GM18951 (cell line): ENCODE results near the gene EFTUD2.

Experiments
- POLR2A ChIP-seq: IDR thresholded peaks from 4 replicates; pipeline ENCODE4 v1.6.1; 2011; ENCODE audit warnings: mild to moderate bottlenecking; ENCODE audit not compliant: insufficient read length, insufficient read depth; ENCODE audit errors: extremely low read depth
- in situ Hi-C: fragments of 300-500 bp; cut with MboI; formaldehyde crosslinking; loops from one replicate; pipeline ENCODE4 v1.12.0; 2022; ENCODE audit warnings: low sequenced_read_pairs, mixed read lengths, inconsistent platforms; ENCODE audit not compliant: unreplicated experiment

EFTUD2 gene

DNA sequence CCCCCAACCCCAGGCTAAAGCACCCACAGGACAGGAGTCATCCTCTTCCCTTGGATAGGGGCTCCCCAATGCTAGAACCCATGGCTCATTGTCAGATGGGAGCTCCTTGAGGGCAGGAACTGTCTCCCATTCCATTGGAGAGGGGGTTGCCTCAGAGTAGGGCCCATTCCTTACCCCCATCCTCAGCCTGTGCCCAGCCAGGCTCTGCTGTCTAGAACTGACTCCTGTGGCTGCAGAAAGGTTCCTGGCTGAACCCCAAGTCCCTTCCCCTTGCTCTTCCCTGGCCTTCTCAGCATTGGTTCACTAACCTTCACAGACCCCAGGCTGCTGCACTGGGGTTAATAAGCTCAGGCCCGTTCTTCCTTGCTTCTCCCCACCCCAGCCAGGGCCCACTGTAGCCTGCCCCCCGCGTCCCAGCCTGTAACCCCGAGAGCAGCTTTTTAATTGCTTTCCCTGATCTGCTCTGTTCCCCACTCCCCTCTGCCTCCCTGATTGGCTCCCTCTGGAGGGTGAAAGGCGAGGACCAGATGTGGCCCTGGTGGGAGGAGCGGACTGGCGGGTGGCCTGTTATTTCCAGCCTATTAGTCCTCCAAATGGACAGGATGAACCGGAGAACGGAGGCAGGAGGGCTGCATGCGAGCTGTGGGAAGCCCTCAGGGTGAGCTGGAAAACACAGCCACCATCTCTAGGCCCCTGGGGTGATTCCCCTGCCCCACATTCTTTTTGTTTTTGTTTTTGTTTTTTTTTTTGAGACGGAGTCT, 22.1 kb upstream of the EFTUD2 start:
- no peak for TF ChIP-seq POLR2A
- in situ Hi-C loops: loop anchor here (10.0 kb wide), 2 partner anchors 93 to 173 kb away; no protein-coding TSS in a partner anchor

DNA sequence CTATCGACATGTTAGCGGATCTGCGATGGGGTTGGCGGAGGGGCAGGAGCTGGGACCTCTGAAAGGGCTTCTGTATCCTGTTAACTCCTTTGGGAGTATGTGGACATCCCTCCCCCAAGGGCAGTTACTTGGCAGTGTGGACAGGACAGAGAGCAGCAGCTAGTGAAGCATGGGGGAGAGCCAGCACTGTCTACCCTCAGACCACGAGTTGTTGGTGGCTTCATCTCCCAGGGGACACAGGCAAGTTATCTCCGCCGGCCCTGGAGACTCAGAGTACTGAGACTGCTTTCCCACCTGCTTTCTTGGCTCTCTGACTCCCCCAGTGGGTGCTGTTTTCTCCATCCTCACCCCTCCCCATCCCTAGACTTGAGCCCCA, 21.3 kb upstream of the EFTUD2 start:
- TF ChIP-seq POLR2A: no peak
- in situ Hi-C loops: loop anchor here (10.0 kb wide), 2 partner anchors 94 to 174 kb away; no protein-coding TSS in a partner anchor

DNA sequence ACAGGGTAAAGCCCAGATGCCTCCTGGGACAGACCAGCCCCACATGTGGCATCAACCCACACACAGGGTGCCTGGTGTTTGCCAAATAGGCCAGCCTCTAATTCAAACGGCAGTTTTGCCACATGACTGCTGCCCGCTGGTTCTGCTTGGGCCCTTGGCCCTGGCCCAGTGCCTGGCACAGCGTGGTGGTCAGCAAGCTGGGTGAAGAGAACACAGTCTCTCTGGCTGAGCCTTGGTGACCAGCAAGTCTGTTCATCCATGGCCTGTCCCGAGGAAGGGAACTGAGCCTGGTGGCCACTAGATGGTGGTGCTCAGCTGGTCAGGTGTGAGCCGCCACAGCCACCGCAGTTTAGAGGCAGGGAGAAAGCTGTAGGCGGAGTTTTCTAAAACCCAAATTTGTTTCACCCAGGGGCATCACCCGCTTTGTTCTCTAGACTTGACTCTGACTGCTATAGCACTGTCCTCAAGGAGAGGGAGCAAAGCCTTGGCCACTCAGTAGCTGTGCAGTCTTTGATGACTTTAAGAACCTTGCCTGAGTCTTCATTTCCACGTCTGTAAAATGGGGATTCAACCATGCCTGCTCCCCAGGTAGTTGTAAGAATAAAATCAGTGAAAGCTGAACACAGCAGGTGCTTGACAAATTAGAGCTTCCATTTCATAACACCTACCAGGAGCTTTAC, 20.8 kb upstream of the EFTUD2 start:
- in situ Hi-C loops: loop anchor here (10.0 kb wide), 2 partner anchors 95 to 175 kb away; no protein-coding TSS in a partner anchor
- no peak for TF ChIP-seq POLR2A

DNA sequence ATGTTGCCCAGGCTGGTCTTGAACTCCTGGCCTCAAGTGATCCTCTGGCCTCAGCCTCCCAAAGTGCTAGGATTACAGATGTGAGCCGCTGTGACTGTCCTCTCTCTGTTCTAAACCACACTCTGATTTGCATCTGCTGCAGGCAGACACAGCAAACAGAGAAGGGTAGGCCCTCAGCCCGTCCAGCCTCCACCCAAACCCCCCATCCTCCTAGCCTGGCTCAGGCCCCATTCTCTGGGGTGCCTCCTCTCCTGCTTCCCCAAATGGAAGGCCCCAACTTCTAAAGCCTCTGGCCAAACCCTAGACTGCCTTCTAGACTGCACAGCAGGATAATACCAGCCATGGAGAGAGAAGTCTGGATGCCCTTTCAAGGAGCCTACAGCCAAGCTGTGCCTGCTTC, 20.2 kb upstream of the EFTUD2 start:
- no peak for TF ChIP-seq POLR2A
- in situ Hi-C loops: no loop called here

DNA sequence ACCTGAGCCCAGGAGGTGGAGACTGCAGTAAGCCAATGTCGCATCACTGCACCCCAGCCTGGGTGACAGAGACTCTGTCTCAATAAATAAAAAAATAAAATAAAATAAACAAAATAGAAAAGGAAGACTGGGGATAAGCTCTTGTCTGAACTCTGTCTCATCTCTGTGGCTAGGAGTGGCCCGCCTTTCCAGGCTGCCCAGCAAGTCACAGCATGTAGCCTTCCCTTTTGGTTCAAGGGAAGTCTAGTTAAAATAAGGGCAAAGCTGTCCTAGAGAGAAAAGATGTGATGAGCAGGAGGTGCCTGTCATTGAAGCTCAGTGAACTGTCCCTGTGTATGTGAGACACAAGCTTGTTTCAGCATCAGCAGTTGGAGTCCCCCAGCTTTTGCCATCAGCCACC, 18.8 kb upstream of the EFTUD2 start:
- TF ChIP-seq POLR2A: no peak
- in situ Hi-C loops: no loop called here

DNA sequence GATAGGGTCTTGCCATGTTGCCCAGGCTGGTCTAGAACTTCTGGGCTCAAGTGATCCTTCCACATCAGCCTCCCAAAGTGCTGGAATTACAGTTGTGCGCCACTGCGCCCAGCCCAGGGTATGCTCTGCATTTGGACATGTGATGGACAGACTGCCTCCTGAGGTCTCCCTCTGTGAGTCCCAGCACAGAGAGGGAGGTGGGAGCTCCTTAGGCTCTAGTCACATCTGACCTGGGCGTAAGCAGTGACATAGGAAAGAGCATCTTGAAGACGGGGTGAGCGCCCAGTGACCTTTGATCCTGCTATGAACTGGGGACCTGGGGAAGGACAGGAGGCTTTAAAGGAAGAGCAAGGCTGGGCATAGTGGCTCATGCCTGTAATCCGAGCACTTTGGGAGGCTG, 18.2 kb upstream of the EFTUD2 start:
- in situ Hi-C loops: no loop called here
- TF ChIP-seq POLR2A: no peak

DNA sequence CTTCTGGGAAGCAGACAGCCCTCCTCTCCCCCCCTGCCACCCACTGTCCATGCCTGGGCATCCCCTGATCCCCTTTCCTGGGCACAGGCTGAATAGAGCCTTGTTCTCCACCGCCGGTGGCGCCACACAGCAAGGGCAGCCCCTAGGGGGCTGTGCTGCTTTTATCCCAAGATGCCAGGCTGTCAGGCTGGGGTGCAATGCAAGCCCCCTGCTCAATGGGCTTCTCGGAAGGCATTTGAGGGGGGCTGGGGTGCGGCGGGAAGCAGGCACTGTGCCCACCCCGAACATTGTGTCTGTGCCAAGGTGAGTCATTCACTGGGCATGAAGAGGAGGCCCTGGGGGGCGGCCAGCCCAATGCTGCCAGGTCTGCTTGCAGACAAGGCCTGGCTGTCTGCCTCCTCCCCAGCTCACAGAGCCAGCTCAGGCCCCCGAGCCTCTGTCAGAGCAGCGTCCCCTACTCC, 17.6 kb upstream of the EFTUD2 start:
- no peak for TF ChIP-seq POLR2A
- in situ Hi-C loops: no loop called here

DNA sequence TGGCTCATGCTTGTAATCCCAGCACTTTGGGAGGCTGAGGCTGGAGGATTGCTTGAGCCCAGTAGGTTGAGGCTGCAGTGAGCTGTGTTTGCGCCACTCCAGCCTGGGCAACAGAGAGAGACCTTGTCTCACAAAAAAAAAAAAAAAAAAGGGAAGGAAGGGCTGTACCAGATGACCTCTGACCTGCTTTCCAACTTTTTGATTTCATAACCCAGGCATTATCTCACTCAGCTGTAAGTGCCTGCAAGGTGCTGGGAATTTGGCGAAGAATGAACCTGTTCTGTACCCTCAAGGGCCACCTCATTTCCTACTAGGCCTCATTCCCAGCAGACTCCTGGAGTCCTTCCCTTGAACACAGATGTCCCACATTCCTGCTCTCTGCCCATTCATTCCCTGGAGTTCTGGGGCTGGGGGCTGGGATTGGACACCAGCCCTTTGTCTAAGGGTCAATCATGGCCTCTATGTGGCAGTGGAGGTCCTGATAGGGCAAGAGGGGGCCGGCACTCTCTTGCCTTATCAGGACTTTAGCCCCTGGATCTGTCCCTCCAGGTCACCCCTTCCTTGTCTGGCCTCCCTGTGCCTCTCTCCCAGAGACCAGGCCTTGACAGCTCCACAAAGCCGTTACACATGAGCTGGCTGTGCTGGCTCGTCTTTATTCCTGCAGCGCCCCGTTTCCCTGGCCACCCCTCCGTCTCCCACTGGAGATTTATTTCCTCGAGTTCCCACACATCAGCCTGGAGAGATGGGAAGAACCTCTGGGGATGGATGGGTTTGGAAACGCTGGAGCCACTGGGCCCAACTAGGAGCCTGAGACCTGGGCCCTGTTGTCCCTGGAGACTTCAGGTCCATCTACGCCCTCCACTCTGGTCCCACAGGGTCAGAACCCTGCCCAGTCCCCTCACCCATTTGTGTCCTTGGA, 16.9 kb upstream of the EFTUD2 start:
- in situ Hi-C loops: no loop called here
- no peak for TF ChIP-seq POLR2A

DNA sequence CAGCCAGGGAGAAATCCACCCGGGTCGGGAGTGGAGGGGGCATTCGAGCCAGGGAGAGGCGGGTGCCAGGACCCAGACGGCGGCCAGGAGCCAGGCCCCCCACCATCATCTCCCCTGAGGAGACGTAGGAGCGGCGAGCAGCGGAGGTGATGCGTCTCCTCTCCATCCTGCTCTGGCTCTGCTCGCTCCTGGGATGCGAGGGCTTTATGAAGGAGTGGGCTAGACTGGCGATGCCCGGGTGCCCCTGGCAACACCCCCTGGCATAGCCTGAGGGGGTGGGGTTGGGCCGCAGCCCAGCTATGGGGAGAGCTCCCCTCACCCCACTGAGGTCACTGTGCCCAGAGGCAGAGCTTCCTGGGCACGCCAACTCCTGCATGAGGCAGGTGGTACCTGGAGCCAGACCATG, 16.1 kb upstream of the EFTUD2 start, which contains the start of gene GFAP:
GFAP (minus strand) TSS at position 180 of the 406 bp plus-strand sequence; CDS start at position 166, 14 bp downstream.
- in situ Hi-C loops: no loop called here
- no peak for TF ChIP-seq POLR2A

DNA sequence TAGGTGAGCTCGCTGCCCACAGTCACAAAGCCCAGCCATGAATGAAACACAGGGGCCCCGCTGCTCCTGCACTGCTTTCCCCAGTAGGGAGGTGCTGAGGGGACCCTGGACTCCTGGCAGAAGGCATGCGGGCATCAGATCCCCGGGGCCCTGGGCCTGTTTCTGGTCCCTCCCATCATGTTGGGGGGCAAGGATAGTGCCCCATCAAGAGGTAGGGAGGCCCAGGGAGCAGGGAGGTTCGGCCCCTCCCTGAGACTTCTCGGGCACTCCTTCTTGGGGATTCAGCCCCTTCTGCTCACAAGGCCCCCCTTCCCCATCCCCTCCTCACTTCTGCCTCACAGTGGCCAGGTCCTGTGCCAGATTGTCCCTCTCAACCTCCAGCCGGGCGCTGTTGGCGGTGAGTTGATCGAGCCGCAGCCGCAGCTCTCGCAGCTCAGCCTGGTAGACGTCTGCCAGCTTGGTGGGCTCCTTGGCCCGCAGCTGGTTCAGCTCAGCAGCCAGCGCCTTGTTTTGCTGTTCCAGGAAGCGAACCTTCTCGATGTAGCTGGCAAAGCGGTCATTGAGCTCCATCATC, 15.5 kb upstream of the EFTUD2 start:
- no peak for TF ChIP-seq POLR2A
- in situ Hi-C loops: no loop called here

DNA sequence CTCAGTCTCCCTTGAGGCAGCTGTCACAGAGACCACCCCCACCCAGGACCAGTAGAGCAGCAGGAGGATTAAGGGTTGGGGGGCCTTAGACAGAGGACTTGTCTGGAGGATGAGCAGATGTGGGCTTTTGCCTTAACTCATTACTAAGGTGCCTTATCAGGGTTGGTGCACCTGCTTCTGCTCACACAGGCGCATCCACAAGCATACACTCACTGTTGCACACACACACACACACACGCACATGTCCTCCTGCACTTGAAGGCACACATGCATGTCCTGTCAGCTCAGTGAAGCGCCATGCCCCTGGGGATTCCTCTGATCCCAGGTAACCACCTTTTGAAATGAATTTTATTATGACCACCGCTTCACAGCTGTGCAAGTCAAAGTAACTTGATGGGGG, 14.9 kb upstream of the EFTUD2 start:
- no peak for TF ChIP-seq POLR2A
- in situ Hi-C loops: no loop called here

DNA sequence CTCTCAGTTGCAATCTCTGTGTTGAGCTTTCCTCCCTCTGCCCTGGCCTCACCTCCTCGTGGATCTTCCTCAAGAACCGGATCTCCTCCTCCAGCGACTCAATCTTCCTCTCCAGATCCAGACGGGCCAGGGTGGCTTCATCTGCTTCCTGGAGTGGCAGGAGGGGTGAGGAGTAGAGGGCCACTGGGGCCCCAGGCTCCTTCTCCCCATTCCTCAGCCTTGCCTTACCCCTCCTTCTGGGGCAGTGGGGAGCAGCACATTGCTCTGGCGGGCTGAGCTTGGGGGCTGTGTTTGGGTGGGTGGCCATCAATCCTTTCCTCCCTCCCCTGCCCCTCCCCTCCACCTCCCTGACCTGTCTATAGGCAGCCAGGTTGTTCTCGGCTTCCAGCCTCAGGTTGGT, 14.4 kb upstream of the EFTUD2 start:
- in situ Hi-C loops: no loop called here
- no peak for TF ChIP-seq POLR2A
